Pancreas (tissue), 10 donors: ENCODE results near the gene RPTN. TPM values are rescaled to one million over a fixed set of nuclear protein-coding genes. Genes with fewer than 3 reads are reported as not detected.

Experiments used
- ATAC-seq, 4 donors: fragments of 200-7000 bp; cut with Tn5 transposase; one replicate each; pipeline versions ENCODE4 v1.8.0 to v1.9.1; 2020; ENCODE audit warnings: mild to moderate bottlenecking in 4 of 4, moderate library complexity in 4 of 4
- DNase-seq, 6 donors: peaks; one replicate each; pipeline ENCODE4 v3.0.0-alpha.2; 2020
- FAIRE-seq: peaks from 2 replicates; lab custom pipeline; 2012; peaks lifted over from hg19 to GRCh38; lab: Jason Lieb, UNC
- H3K27ac ChIP-seq, 4 donors: fragments of 200-600 bp; sonication (generic); 1 replicate in 3 of 4; 2 replicates in 1 of 4; pipeline versions ENCODE4 v1.5.0 to v1.8.0; 2020
- H3K27me3 ChIP-seq, 4 donors: fragments of 200-600 bp; one replicate each; pipeline ENCODE4 v1.8.0; 2021
- H3K36me3 ChIP-seq, 3 donors: fragments of 200-600 bp; sonication (generic) in 1 of 3; one replicate each; pipeline versions ENCODE4 v1.5.0 to v1.8.0; 2020 to 2021
- H3K4me1 ChIP-seq, 3 donors: fragments of 200-600 bp; one replicate each; pipeline ENCODE4 v1.8.0; 2021
- H3K4me3 ChIP-seq, 4 donors: fragments of 200-600 bp; sonication (generic) in 2 of 4; one replicate each; pipeline versions ENCODE4 v1.5.0 to v1.8.0; 2020 to 2021
- H3K9me3 ChIP-seq, 4 donors: fragments of 200-600 bp; one replicate each; pipeline ENCODE4 v1.8.0; 2021
- CTCF ChIP-seq, 4 donors: fragments of 200-600 bp; sonication (generic) in 3 of 4; IDR thresholded peaks; one replicate each; pipeline versions ENCODE4 v1.5.0 to v1.8.0; 2021; ENCODE audit warnings: antibody characterized with exemption in 4 of 4
- WGBS, 2 donors: extraction: QIAGEN DNeasy Blood & Tissue Kit; methylation state at CpG; one replicate each; pipeline ENCODE4 v1.1.7; 2013; 5-methylcytosine and 5-hydroxymethylcytosine counted together
- intact Hi-C, 3 donors: fragments of 100-400 bp; cut with DNase I; formaldehyde crosslinking; loops; one replicate each; pipeline versions ENCODE4 v1.11.1 to v1.14.2; 2022
- polyA plus RNA-seq, 2 donors: library from polyadenylated mRNA; stranded (reverse); fragments of 200-250 nt; gene quantifications; one replicate each; pipeline ENCODE4 v1.2.3, GENCODE V29; 2013
- total RNA-seq, 6 donors: library from RNA; stranded (reverse); fragmentation: NEBNext Ultra II Directional in 4 of 6; extraction: Animal tissue kit (Norgen Biotek cat#: 25700) in 4 of 6; gene quantifications; one replicate each; pipeline versions ENCODE4 v1.2.1 to v1.2.4, GENCODE V29; 2021 to 2023
- donor health status: healthy with polysubstance abuse.
- donor health status: DM: no; HTN: no; CAD: no; lungs with moderate emphysema.
- donor health status: DM: no; HTN: no; CAD: no.
- donor health status: control.
- donor health status: control.
- donor health status: Bipolar disorder and iron deficiency.
- donor health status: DM: yes; HTN: yes; CAD: no.
- donor health status: DM: no; HTN: no; CAD: no.
- donor health status: DM: no; HTN: no; CAD: no.
- donor health status: DM: yes; HTN: yes; CAD: no.

RPTN gene
- total RNA-seq = not detected
- polyA plus RNA-seq = not detected

DNA sequence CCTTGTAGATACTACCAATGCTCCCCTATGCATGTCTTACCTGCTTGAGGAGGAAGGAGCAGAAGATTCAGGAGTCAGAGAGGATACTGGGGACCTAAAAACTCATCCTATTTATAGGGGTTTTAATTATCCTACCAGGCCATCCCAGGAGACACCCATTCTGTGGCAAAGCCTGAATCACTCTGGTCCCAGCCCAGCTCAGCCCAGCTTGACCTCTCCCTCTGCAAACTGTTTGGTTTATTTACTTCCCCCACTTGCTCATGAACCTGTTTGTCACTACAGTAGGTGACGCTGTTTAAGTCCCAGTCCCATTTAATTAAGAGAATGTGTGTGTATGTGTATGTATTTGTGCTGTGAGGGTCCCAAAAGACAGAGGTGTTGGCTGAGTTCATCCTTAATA, at the start of gene RPTN:
TSS of gene RPTN (minus strand) at position 85 of the 400 bp plus-strand sequence. CDS start 1,339 bp downstream, outside the sequence.
- no peak for ATAC-seq
- no peak for FAIRE-seq
- Histone ChIP-seq H3K4me1 (no peaks in the 10 kb centered on the region), H3K9me3 (no peaks in the 10 kb centered on the region), H3K36me3 (no peaks in the 10 kb centered on the region), H3K4me3 (no peak within 1 kb of the TSS), H3K27ac (no peak within 1 kb of the TSS), H3K27me3 (no peaks in the 10 kb centered on the region)
- TF ChIP-seq CTCF (IDR thresholded peaks at IDR 0.05) = no peak
- intact Hi-C loops = no loop called here
- WGBS, 2 donors = 75 to 86% methylated on average over 1 of the region's 1 CpG
- no peak for DNase-seq

DNA sequence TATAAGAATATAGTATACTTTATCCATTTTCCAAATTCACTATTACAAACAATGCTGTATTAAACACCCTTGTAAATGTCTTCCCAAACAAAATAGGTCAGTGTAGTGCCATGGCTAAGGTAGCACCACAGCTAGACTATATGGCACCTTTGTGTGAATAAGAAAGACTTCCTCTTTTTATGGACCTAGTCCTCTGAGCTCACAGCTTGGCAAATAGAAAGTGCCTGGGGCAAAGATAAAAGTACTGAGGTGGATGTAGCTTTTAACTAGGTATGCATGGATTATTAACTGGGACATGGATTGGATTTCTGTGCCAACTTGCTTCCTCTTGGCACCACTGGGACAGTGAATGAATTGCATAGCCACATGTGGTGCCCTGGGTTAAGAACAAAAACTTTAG, 40.0 kb upstream of the RPTN start:
- no peak for ATAC-seq
- H3K27ac ChIP-seq = no peak overlapping the region
- no peaks in the 10 kb centered on the region for H3K27me3 ChIP-seq
- TF ChIP-seq CTCF (IDR thresholded peaks at IDR 0.05) = no peak
- no peaks in the 10 kb centered on the region for H3K36me3 ChIP-seq
- no peak for DNase-seq
- FAIRE-seq = no peak
- intact Hi-C loops = no loop called here
- H3K4me1 ChIP-seq = no peaks in the 10 kb centered on the region
- no peaks in the 10 kb centered on the region for H3K9me3 ChIP-seq
- H3K4me3 ChIP-seq = no peak overlapping the region

GRCh38 chr1:152197361-152197941, 38.4 kb upstream of the RPTN start:
- FAIRE-seq = no peak

GRCh38 chr1:152191711-152192110, 32.7 kb upstream of the RPTN start:
- Histone ChIP-seq H3K9me3 (no peaks in the 10 kb centered on the region), H3K27me3 (no peaks in the 10 kb centered on the region), H3K36me3 (no peaks in the 10 kb centered on the region), H3K27ac (no peak overlapping the region), H3K4me3 (no peak overlapping the region), H3K4me1 (no peaks in the 10 kb centered on the region)
- no peak for ATAC-seq
- DNase-seq = no peak
- no peak for FAIRE-seq
- intact Hi-C loops = loop anchor here in 1 of 3 donors (5.0 kb wide), 2 partner anchors 251 to 266 kb away; no protein-coding TSS in a partner anchor
- no peak for TF ChIP-seq CTCF (IDR thresholded peaks at IDR 0.05)

More at GRCh38 chr1:152197361-152197941, 38.4 kb upstream of the RPTN start:
- no peak for ATAC-seq
- no peak overlapping the region for H3K27ac ChIP-seq
- no peaks in the 10 kb centered on the region for H3K9me3 ChIP-seq
- DNase-seq = no peak
- H3K4me3 ChIP-seq = no peak overlapping the region
- H3K27me3 ChIP-seq = no peaks in the 10 kb centered on the region
- intact Hi-C loops = no loop called here
- TF ChIP-seq CTCF (IDR thresholded peaks at IDR 0.05) = no peak
- H3K4me1 ChIP-seq = no peaks in the 10 kb centered on the region
- no peaks in the 10 kb centered on the region for H3K36me3 ChIP-seq

DNA sequence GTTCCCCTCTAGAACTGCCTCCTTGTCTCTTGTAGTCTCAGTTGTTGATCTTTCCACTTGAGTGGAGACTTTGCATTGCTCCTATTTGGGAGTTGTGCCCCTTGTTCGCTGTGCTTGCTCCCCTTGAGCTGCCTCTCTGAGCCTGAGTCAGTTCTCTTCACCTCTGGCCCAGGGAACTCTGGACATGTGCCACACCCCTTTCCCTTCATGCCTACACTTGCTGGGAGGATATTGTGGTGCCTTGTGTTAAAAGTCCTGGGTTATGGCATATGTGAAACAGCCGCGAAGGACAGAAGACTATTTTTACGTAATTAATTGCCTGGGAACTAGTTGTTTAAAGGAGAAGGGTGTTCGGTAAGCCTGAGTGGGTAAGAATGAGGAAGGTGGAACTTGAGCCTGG, 32.2 kb upstream of the RPTN start:
- WGBS, 2 donors = 71 to 79% methylated on average over 5 of the region's 5 CpGs
- intact Hi-C loops = loop anchor here in 1 of 3 donors (5.0 kb wide), 2 partner anchors 251 to 266 kb away; no protein-coding TSS in a partner anchor
- Histone ChIP-seq H3K36me3 (no peaks in the 10 kb centered on the region), H3K4me3 (no peak overlapping the region), H3K9me3 (no peaks in the 10 kb centered on the region), H3K27me3 (no peaks in the 10 kb centered on the region), H3K27ac (no peak overlapping the region), H3K4me1 (no peaks in the 10 kb centered on the region)
- DNase-seq (no peak), FAIRE-seq (no peak), ATAC-seq (no peak)
- no peak for TF ChIP-seq CTCF (IDR thresholded peaks at IDR 0.05)
